ENCODE data around the gene TTC39B.
A peak's percentile ranks its signal among the peaks of the same experiment; 100 is the strongest.

Gene TTC39B

GRCh38 chr9:15276328-15276938 is 30.6 kb downstream of the TTC39B start:
- no peak for TF ChIP-seq CTCF (conservative IDR thresholded peaks at IDR 0.05)

GRCh38 chr9:15274425-15274824 is 32.6 kb downstream of the TTC39B start:
- no peak for TF ChIP-seq CTCF (conservative IDR thresholded peaks at IDR 0.05)
- no peak overlapping the region for H3K27ac ChIP-seq

More at GRCh38 chr9:15276328-15276938, 30.6 kb downstream of the TTC39B start:
- peak overlapping the region; percentile 75 for H3K27ac ChIP-seq

- no peak for TF ChIP-seq CTCF (conservative IDR thresholded peaks at IDR 0.05)
- peak overlapping the region; percentile 40 for H3K27ac ChIP-seq
Observed at GRCh38 chr9:15272377-15272928, 34.6 kb downstream of the TTC39B start.

GRCh38 chr9:15271403-15271802 is 35.6 kb downstream of the TTC39B start:
- no peak overlapping the region for H3K27ac ChIP-seq
- TF ChIP-seq CTCF (conservative IDR thresholded peaks at IDR 0.05): no peak

GRCh38 chr9:15268782-15269181 is 38.2 kb downstream of the TTC39B start:
- no peak overlapping the region for H3K27ac ChIP-seq
- TF ChIP-seq CTCF (conservative IDR thresholded peaks at IDR 0.05): no peak

GRCh38 chr9:15268317-15268716 is 38.7 kb downstream of the TTC39B start:
- no peak for TF ChIP-seq CTCF (conservative IDR thresholded peaks at IDR 0.05)
- H3K27ac ChIP-seq: no peak overlapping the region

GRCh38 chr9:15264918-15265317 is 42.1 kb downstream of the TTC39B start:
- H3K27ac ChIP-seq: no peak overlapping the region
- TF ChIP-seq CTCF (conservative IDR thresholded peaks at IDR 0.05): no peak
